Measurements from ENCODE around the gene STPG1.

STPG1 gene

DNA sequence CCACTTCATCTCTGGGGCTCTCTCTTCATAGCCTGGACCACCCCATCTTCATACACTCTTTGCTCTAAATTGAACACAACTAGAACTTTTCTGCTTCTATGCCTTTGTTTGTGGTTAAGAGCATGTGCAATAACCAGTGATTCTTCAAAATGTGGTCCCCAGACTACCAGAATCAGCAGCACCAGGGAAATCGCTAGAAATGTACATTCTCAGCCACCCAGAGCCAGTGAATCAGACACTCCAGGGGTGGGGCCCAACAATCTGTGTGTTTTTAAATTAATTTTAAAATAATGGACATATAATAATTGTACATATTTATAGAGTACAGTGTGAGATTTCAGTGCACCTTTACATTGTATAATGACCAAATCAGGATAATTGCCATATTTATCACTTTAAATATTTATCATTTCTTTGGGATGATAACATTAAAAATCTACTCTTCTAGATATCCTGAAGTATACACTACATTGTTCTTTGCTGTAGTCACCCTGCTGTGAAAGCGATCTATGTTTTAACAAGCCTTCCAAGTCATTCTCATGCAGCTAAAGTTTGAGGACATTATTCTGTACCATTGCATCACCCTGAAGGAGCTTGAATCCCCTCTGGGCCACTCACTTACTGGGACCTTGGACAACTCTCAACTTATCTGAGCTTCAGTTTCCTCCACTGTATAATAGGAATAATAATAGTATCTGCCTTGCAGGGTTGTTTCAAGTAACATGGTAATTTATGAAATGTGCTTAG is 83.6 kb downstream of the STPG1 start:
- intact Hi-C loops (cut with DNase I; ENCODE audit: low total_unique reads), result no loop called here
- Histone ChIP-seq H3K9me3 (no peaks in the 10 kb centered on the region), H3K36me3 (no peaks in the 10 kb centered on the region), H3K27me3 (peaks cover 0 to 2% of the 10 kb centered on the region in 2 donors), H3K4me1 (no peaks in the 10 kb centered on the region), H3K27ac (no peak overlapping the region), H3K4me3 (no peak overlapping the region)
- no peak for DNase-seq
- TF ChIP-seq, protein P1, sequence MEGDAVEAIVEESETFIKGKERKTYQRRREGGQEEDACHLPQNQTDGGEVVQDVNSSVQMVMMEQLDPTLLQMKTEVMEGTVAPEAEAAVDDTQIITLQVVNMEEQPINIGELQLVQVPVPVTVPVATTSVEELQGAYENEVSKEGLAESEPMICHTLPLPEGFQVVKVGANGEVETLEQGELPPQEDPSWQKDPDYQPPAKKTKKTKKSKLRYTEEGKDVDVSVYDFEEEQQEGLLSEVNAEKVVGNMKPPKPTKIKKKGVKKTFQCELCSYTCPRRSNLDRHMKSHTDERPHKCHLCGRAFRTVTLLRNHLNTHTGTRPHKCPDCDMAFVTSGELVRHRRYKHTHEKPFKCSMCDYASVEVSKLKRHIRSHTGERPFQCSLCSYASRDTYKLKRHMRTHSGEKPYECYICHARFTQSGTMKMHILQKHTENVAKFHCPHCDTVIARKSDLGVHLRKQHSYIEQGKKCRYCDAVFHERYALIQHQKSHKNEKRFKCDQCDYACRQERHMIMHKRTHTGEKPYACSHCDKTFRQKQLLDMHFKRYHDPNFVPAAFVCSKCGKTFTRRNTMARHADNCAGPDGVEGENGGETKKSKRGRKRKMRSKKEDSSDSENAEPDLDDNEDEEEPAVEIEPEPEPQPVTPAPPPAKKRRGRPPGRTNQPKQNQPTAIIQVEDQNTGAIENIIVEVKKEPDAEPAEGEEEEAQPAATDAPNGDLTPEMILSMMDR (IDR thresholded peaks at IDR 0.05), result no peak

- Histone ChIP-seq H3K4me3 (no peak overlapping the region), H3K9me3 (no peaks in the 10 kb centered on the region), H3K36me3 (no peaks in the 10 kb centered on the region), H3K4me1 (no peaks in the 10 kb centered on the region), H3K27ac (no peak overlapping the region), H3K27me3 (peaks cover 0 to 2% of the 10 kb centered on the region in 2 donors)
- TF ChIP-seq, protein P1 (IDR thresholded peaks at IDR 0.05), result no peak
- no peak for DNase-seq
- intact Hi-C loops (cut with DNase I; ENCODE audit: low total_unique reads), result no loop called here
These were observed 84.3 kb downstream of the STPG1 start for GRCh38 chr1:24329331-24329730.

GRCh38 chr1:24327891-24328290 is 85.7 kb downstream of the STPG1 start:
- Histone ChIP-seq H3K9me3 (no peaks in the 10 kb centered on the region), H3K36me3 (no peaks in the 10 kb centered on the region), H3K27ac (no peak overlapping the region), H3K4me3 (no peak overlapping the region), H3K27me3 (peaks cover 0 to 2% of the 10 kb centered on the region in 2 donors), H3K4me1 (peaks cover 0 to 4% (median 0%) of the 10 kb centered on the region in 4 donors)
- DNase-seq, result no peak
- TF ChIP-seq, protein P1 (IDR thresholded peaks at IDR 0.05), result no peak
- intact Hi-C loops (cut with DNase I; ENCODE audit: low total_unique reads), result no loop called here

- no peak for DNase-seq
- peaks cover 0 to 8% (median under 1%) of the 10 kb centered on the region in 4 donors for H3K4me1 ChIP-seq
- no peak overlapping the region for H3K4me3 ChIP-seq
- H3K27ac ChIP-seq, result no peak overlapping the region
- no peaks in the 10 kb centered on the region for H3K36me3 ChIP-seq
- H3K9me3 ChIP-seq, result no peaks in the 10 kb centered on the region
- TF ChIP-seq, protein P1 (IDR thresholded peaks at IDR 0.05), result no peak
- peaks cover 0 to 2% of the 10 kb centered on the region in 2 donors for H3K27me3 ChIP-seq
- intact Hi-C loops (cut with DNase I; ENCODE audit: low total_unique reads), result no loop called here
These were observed 86.1 kb downstream of the STPG1 start for GRCh38 chr1:24327486-24327885.

- H3K4me3 ChIP-seq, result no peak overlapping the region
- no peak for DNase-seq
- peaks cover 0 to 22% (median 13%) of the 10 kb centered on the region in 4 donors for H3K4me1 ChIP-seq
- peaks cover 0 to 11% of the 10 kb centered on the region in 2 donors for H3K27me3 ChIP-seq
- no peaks in the 10 kb centered on the region for H3K9me3 ChIP-seq
- intact Hi-C loops (cut with DNase I; ENCODE audit: low total_unique reads), result no loop called here
- H3K27ac ChIP-seq, result no peak overlapping the region
- H3K36me3 ChIP-seq, result no peaks in the 10 kb centered on the region
- TF ChIP-seq, protein P1 (IDR thresholded peaks at IDR 0.05), result no peak
These were observed 87.8 kb downstream of the STPG1 start for GRCh38 chr1:24325587-24326449.

Data from tibial artery (tissue), 4 donors.